HCT116 (cell line): ENCODE results near the gene HAPLN2. TPM values are rescaled to one million over a fixed set of nuclear protein-coding genes. Genes with fewer than 3 reads are reported as not detected.

Experiments used
- ATAC-seq: fragments of 200-7000 bp; cut with Tn5 transposase; 2 replicates; pipeline ENCODE4 v1.9.1; 2020; ENCODE audit warnings: mild to moderate bottlenecking, moderate library complexity
- BruUV-seq: library from RNA; stranded (reverse); fragments of 400-500 nt; replicated peaks from 2 replicates; lab custom pipeline; 2021; lab: Mats Ljungman, UMichigan
- CTCF ChIA-PET: fragments of 300-600 bp; sonication (Branson Sonifier 250); formaldehyde crosslinking; loops from one replicate; lab custom pipeline; 2021; ENCODE audit warnings: antibody characterized with exemption; lab: Charles Lee
- POLR2A ChIA-PET: fragments of 300-600, 350-600 bp; sonication (Branson Sonifier 250); formaldehyde crosslinking; loops from one replicate; lab custom pipeline; 2021; ENCODE audit warnings: antibody characterized with exemption; lab: Charles Lee
- RAD21 ChIA-PET, 2 experiments: fragments of 300-600 bp; sonication (Branson Sonifier 250); formaldehyde crosslinking; loops; one replicate each; lab custom pipeline; 2023; ENCODE audit warnings: low total read pairs in 2 of 2; ENCODE audit not compliant: uncharacterized antibody in 2 of 2, unreplicated experiment in 2 of 2, low non-redundant PET in 1 of 2; lab: Charles Lee
- DNase-seq: peaks from one replicate; pipeline ENCODE4 v3.0.0-alpha.2; 2010; ENCODE audit warnings: low read depth, low spot score
- H2AFZ ChIP-seq: fragments of 200-600 bp; shearing (Covaris generic), sonication (generic); 2 replicates; pipeline ENCODE4 v1.6.1; 2017; ENCODE audit warnings: low read depth, mixed run types, mixed read lengths, antibody characterized with exemption, low read length; ENCODE audit not compliant: poor library complexity, severe bottlenecking
- H3K27ac ChIP-seq: 2 replicates; pipeline ENCODE4 v1.5.1; 2012; ENCODE audit warnings: low read depth, low read length
- H3K27me3 ChIP-seq: fragments of 200-600 bp; sonication (generic); 2 replicates; pipeline ENCODE4 v1.6.1; 2016; ENCODE audit warnings: mixed run types, low read length, mixed read lengths; ENCODE audit not compliant: insufficient read depth
- H3K36me3 ChIP-seq, 2 experiments: fragments of 200-500 bp in 1 of 2; fragments of 200-600 bp in 1 of 2; sonication (Bioruptor generic) in 1 of 2; sonication (generic) in 1 of 2; 2 replicates each; pipeline versions ENCODE4 v1.5.1 to v1.6.1; 2014 to 2016; ENCODE audit warnings: low read length in 2 of 2, inconsistent platforms in 1 of 2, mixed read lengths in 1 of 2, mixed run types in 1 of 2; ENCODE audit not compliant: insufficient read depth in 2 of 2, control insufficient read depth in 1 of 2
- H3K4me1 ChIP-seq, 2 experiments: fragments of 200-600 bp in 1 of 2; sonication (generic) in 1 of 2; 2 replicates each; pipeline versions ENCODE4 v1.5.1 to v1.6.1; 2012 to 2017; ENCODE audit warnings: low read length in 2 of 2, inconsistent platforms in 1 of 2, mild to moderate bottlenecking in 1 of 2, mixed read lengths in 1 of 2, mixed run types in 1 of 2, moderate library complexity in 1 of 2; ENCODE audit not compliant: insufficient read depth in 2 of 2, control insufficient read depth in 1 of 2
- H3K4me2 ChIP-seq: fragments of 200-600 bp; sonication (generic); 2 replicates; pipeline ENCODE4 v1.6.1; 2017; ENCODE audit warnings: mixed run types, low read length, mixed read lengths
- H3K4me3 ChIP-seq, 2 experiments: fragments of 200-600 bp in 1 of 2; sonication (generic) in 1 of 2; replicated peaks in 1 of 2; 2 replicates each; pipeline ENCODE4 v1.5.1; 2011 to 2016; ENCODE audit warnings: low read length in 2 of 2, control low read depth in 1 of 2, low read depth in 1 of 2, mild to moderate bottlenecking in 1 of 2, mixed read lengths in 1 of 2, mixed run types in 1 of 2
- H3K79me2 ChIP-seq: fragments of 200-600 bp; sonication (generic); 2 replicates; pipeline ENCODE4 v1.6.1; 2017; ENCODE audit warnings: mild to moderate bottlenecking, mixed run types, low read length, moderate library complexity, mixed read lengths; ENCODE audit not compliant: insufficient read depth
- H3K9ac ChIP-seq: fragments of 200-600 bp; sonication (generic); 2 replicates; pipeline ENCODE4 v1.6.1; 2016; ENCODE audit warnings: low read length, mixed read lengths
- H3K9me2 ChIP-seq: fragments of 200-600 bp; sonication (generic), shearing (Covaris generic); 2 replicates; pipeline ENCODE4 v1.6.1; 2017; ENCODE audit warnings: mixed run types, mild to moderate bottlenecking, moderate library complexity; ENCODE audit not compliant: insufficient read depth
- H3K9me3 ChIP-seq, 2 experiments: fragments of 200-500 bp in 1 of 2; fragments of 200-600 bp in 1 of 2; sonication (Bioruptor generic) in 1 of 2; sonication (generic) in 1 of 2; 2 replicates each; pipeline ENCODE4 v1.6.1; 2014 to 2017; ENCODE audit warnings: low read length in 2 of 2, mixed read lengths in 2 of 2, inconsistent platforms in 1 of 2, low read depth in 1 of 2, mild to moderate bottlenecking in 1 of 2, mixed run types in 1 of 2, moderate library complexity in 1 of 2; ENCODE audit not compliant: control insufficient read depth in 1 of 2, insufficient read depth in 1 of 2
- H4K20me1 ChIP-seq: fragments of 200-600 bp; sonication (generic), shearing (Covaris generic); 2 replicates; pipeline ENCODE4 v1.6.1; 2017; ENCODE audit warnings: mixed run types, mild to moderate bottlenecking, moderate library complexity; ENCODE audit not compliant: insufficient read depth
- CTCF ChIP-seq, 3 experiments: fragments of 200-600 bp in 1 of 3; sonication (generic) in 1 of 3; IDR thresholded peaks in 2 of 3; conservative IDR thresholded peaks in 1 of 3; 2 replicates each; pipeline ENCODE4 v1.5.1; 2012 to 2017; ENCODE audit warnings: low read depth in 2 of 3, low read length in 2 of 3, antibody characterized with exemption in 1 of 3, borderline replicate concordance in 1 of 3, control low read depth in 1 of 3, mild to moderate bottlenecking in 1 of 3, mixed read lengths in 1 of 3, mixed run types in 1 of 3, moderate library complexity in 1 of 3; ENCODE audit not compliant: insufficient read depth in 1 of 3
- EZH2 ChIP-seq: fragments of 200-600 bp; sonication (generic); IDR thresholded peaks from 2 replicates; pipeline ENCODE4 v1.6.1; 2017; ENCODE audit warnings: antibody characterized with exemption, mixed run types
- FOSL1 ChIP-seq: IDR thresholded peaks from 2 replicates; pipeline ENCODE4 v1.6.1; 2012; ENCODE audit warnings: low read depth
- JUND ChIP-seq: IDR thresholded peaks from 2 replicates; pipeline ENCODE4 v1.6.1; 2012
- MAX ChIP-seq: IDR thresholded peaks from 2 replicates; pipeline ENCODE4 v1.6.1; 2012
- POLR2A ChIP-seq: IDR thresholded peaks from 2 replicates; pipeline ENCODE4 v1.7.0; 2011; ENCODE audit warnings: borderline replicate concordance; ENCODE audit not compliant: insufficient read depth, insufficient read length; ENCODE audit errors: extremely low read depth
- POLR2AphosphoS5 ChIP-seq: IDR thresholded peaks from 2 replicates; pipeline ENCODE4 v1.6.1; 2011; ENCODE audit warnings: mild to moderate bottlenecking, low read depth, low read length, moderate library complexity
- REST ChIP-seq: IDR thresholded peaks from 2 replicates; pipeline ENCODE4 v1.6.1; 2012; ENCODE audit warnings: low read depth
- SP1 ChIP-seq: IDR thresholded peaks from 2 replicates; pipeline ENCODE4 v1.6.1; 2012; ENCODE audit warnings: low read depth
- SRF ChIP-seq: IDR thresholded peaks from 2 replicates; pipeline ENCODE4 v1.6.1; 2012; ENCODE audit warnings: low read depth
- ZBTB33 ChIP-seq: IDR thresholded peaks from 2 replicates; pipeline ENCODE4 v1.6.1; 2011; ENCODE audit warnings: mild to moderate bottlenecking, low read length, moderate library complexity; ENCODE audit not compliant: insufficient replicate concordance; ENCODE audit errors: extremely low read depth
- ZFX ChIP-seq: fragments of 450-650 bp; IDR thresholded peaks from 2 replicates; pipeline ENCODE4 v1.6.1; 2017
- intact Hi-C: fragments of 100-400 bp; cut with micrococcal nuclease; formaldehyde crosslinking; loops from 2 replicates; pipeline ENCODE4 v1.10.0; 2022
- total RNA-seq: library from RNA; stranded (reverse); gene quantifications from one replicate; pipeline ENCODE4 v1.2.1, GENCODE V29; 2021; ENCODE audit not compliant: unreplicated experiment

Gene HAPLN2
- total RNA-seq, 1 experiment from 2014 or later, result 0.54 TPM

- H3K4me1 ChIP-seq, result peaks cover 7 to 20% of the 10 kb centered on the region in 2 experiments; a peak in 3 of 4 replicates
- no peak overlapping the region for H3K27ac ChIP-seq
- H3K36me3 ChIP-seq, result no peaks in the 10 kb centered on the region
- no peaks in the 10 kb centered on the region for H4K20me1 ChIP-seq
- RAD21 ChIA-PET, result no interaction called here
- no peak overlapping the region for H3K4me2 ChIP-seq
- BruUV-seq, result no TSS peak
- H2AFZ ChIP-seq, result no peak overlapping the region
- no peaks in the 10 kb centered on the region for H3K9me2 ChIP-seq
- H3K79me2 ChIP-seq, result no peaks in the 10 kb centered on the region
- CTCF ChIA-PET, result no interaction called here
- TF ChIP-seq FOSL1 (no peak), ZBTB33 (no peak), ZFX (no peak), JUND (no peak), POLR2A (no peak), REST (no peak), POLR2AphosphoS5 (no peak), SRF (no peak), EZH2 (no peak), CTCF (IDR thresholded peaks at IDR 0.05 in 2 of 3, conservative IDR thresholded peaks at IDR 0.05 in 1 of 3; ENCODE audit: borderline replicate concordance in 1 of 3, insufficient read depth in 1 of 3, low read depth in 2 of 3, low read length in 2 of 3) (no peak), SP1 (no peak), MAX (no peak)
- no peaks in the 10 kb centered on the region for H3K9me3 ChIP-seq
- H3K9ac ChIP-seq, result no peak overlapping the region
- H3K4me3 ChIP-seq, result no peak overlapping the region
- DNase-seq (no peak), ATAC-seq (no peak)
- intact Hi-C loops, result no loop called here
- POLR2A ChIA-PET, result interaction anchor here (1.1 kb wide), 1 partner anchor 9 kb away, joined by 4 read pairs; no protein-coding TSS in a partner anchor
- no peaks in the 10 kb centered on the region for H3K27me3 ChIP-seq
These were observed 50.6 kb downstream of the HAPLN2 start for GRCh38 chr1:156669794-156670193.
